Measurements from ENCODE around the gene RELL1. TPM values are rescaled to one million over a fixed set of nuclear protein-coding genes. Genes with fewer than 3 reads are reported as not detected.

The RELL1 gene
- total RNA-seq, 2 donors from 2014 or later, result 25.3 to 33.9 TPM

DNA sequence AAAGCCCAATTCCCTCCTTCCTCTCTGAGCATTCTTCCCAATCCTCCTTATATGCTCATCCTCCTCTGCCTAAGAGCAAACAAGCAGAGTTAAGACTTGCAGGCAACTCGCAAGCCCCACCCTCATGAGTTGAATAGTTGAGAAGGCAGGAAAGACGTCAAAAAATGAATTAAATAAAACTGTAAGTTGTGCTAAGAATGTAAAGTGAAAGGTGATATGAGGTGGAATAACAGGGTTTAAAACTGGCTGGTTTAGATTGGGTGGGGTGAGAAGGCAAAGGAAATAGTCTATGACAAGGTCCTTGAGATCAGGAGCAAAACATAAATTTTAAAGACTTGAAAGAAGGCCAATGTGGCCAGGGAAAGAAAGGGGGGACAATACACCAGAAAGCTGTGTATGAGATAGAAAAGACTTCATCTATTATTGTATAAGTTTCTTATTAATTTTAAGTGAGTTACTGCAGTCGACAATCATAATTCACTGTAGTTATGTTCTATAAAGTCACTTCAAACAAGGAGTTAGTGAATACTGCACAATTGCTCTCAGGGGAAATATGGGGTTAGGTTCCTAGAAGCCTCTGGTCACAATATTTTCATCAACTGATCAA lies 124.9 kb downstream of the RELL1 start:
- H3K27ac ChIP-seq, result no peak overlapping the region
- H3K4me1 ChIP-seq, result no peaks in the 10 kb centered on the region
- DNase-seq (ENCODE audit: low spot score), result no peak
- H3K36me3 ChIP-seq, result no peaks in the 10 kb centered on the region
- H3K9me3 ChIP-seq, result no peaks in the 10 kb centered on the region
- no peaks in the 10 kb centered on the region for H3K27me3 ChIP-seq
- TF ChIP-seq, protein P1, sequence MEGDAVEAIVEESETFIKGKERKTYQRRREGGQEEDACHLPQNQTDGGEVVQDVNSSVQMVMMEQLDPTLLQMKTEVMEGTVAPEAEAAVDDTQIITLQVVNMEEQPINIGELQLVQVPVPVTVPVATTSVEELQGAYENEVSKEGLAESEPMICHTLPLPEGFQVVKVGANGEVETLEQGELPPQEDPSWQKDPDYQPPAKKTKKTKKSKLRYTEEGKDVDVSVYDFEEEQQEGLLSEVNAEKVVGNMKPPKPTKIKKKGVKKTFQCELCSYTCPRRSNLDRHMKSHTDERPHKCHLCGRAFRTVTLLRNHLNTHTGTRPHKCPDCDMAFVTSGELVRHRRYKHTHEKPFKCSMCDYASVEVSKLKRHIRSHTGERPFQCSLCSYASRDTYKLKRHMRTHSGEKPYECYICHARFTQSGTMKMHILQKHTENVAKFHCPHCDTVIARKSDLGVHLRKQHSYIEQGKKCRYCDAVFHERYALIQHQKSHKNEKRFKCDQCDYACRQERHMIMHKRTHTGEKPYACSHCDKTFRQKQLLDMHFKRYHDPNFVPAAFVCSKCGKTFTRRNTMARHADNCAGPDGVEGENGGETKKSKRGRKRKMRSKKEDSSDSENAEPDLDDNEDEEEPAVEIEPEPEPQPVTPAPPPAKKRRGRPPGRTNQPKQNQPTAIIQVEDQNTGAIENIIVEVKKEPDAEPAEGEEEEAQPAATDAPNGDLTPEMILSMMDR (IDR thresholded peaks at IDR 0.05), result no peak
- H3K4me3 ChIP-seq, result no peak overlapping the region

Other genes with a start within 250 kb of the RELL1 start
- 10 to 100 TPM; 10.7 to 11.7 TPM for gene PGM2, start 140.3 kb upstream of the RELL1 start, total RNA-seq
- gene TBC1D1, start 204.7 kb upstream of the RELL1 start, total RNA-seq, result 100 to 1,000 TPM; 139 to 220 TPM